Upper lobe of left lung (tissue), 6 donors: ENCODE data around the gene TMEFF1. TPM values are rescaled to one million over a fixed set of nuclear protein-coding genes. Genes with fewer than 3 reads are reported as not detected.

Experiments used
- ATAC-seq, 2 donors: fragments of 200-7000 bp; cut with Tn5 transposase; one replicate each; pipeline ENCODE4 v1.9.1; 2022; ENCODE audit warnings: mild to moderate bottlenecking in 2 of 2, moderate library complexity in 2 of 2; ENCODE audit not compliant: low FRiP score in 2 of 2
- DNase-seq, 2 donors: peaks; one replicate each; pipeline ENCODE4 v3.0.0-alpha.2; 2019 to 2020
- H3K27ac ChIP-seq, 4 donors: fragments of 200-600 bp; sonication (generic); one replicate each; pipeline ENCODE4 v1.5.1; 2016 to 2019
- H3K27me3 ChIP-seq, 4 donors: fragments of 200-600 bp; sonication (generic); one replicate each; pipeline ENCODE4 v1.5.1; 2017 to 2019
- H3K36me3 ChIP-seq, 4 donors: fragments of 200-600 bp; sonication (generic); one replicate each; pipeline ENCODE4 v1.5.1; 2016 to 2019
- H3K4me1 ChIP-seq, 4 donors: fragments of 200-600 bp; sonication (generic); one replicate each; pipeline ENCODE4 v1.5.1; 2018 to 2019
- H3K4me3 ChIP-seq, 4 donors: fragments of 200-600 bp; sonication (generic); one replicate each; pipeline ENCODE4 v1.5.1; 2017 to 2019; ENCODE audit warnings: mild to moderate bottlenecking in 2 of 4, moderate library complexity in 1 of 4
- H3K9me3 ChIP-seq, 4 donors: fragments of 200-600 bp; sonication (generic); one replicate each; pipeline ENCODE4 v1.5.1; 2018 to 2019
- CTCF ChIP-seq, 6 experiments: fragments of 450-650 bp in 4 of 6; fragments of 200-600 bp in 2 of 6; sonication (generic) in 2 of 6; IDR thresholded peaks; one replicate each; pipeline ENCODE4 v1.5.1; 2016 to 2019; ENCODE audit warnings: antibody characterized with exemption in 6 of 6
- EP300 ChIP-seq, 4 donors: sonication (generic); formaldehyde crosslinking; IDR thresholded peaks; one replicate each; pipeline ENCODE4 v1.5.1; 2017; ENCODE audit warnings: antibody characterized with exemption in 4 of 4, control low read depth in 2 of 4
- POLR2A ChIP-seq, 4 donors: fragments of 450-650 bp; IDR thresholded peaks; one replicate each; pipeline ENCODE4 v1.5.1; 2016 to 2017; ENCODE audit warnings: antibody characterized with exemption in 4 of 4, mild to moderate bottlenecking in 2 of 4
- POLR2AphosphoS5 ChIP-seq, 2 donors: sonication (generic); formaldehyde crosslinking; IDR thresholded peaks; one replicate each; pipeline ENCODE4 v1.5.1; 2017; ENCODE audit warnings: antibody characterized with exemption in 2 of 2
- WGBS, 2 donors: methylation state at CpG; one replicate each; pipeline ENCODE4 v1.1.5; 2017 to 2018; 5-methylcytosine and 5-hydroxymethylcytosine counted together
- total RNA-seq, 6 donors: library from RNA; depleted of rRNA in 4 of 6; stranded (reverse); fragments of >200 nt in 4 of 6; gene quantifications; one replicate each; pipeline versions ENCODE4 v1.1.0 to v1.2.1, GENCODE V29; 2016 to 2021
- donor health status: DM: no; HTN: no; CAD: no; lungs with moderate emphysema.
- donor health status: DM: no; HTN: yes; CAD: no; lungs with severe emphysema.

Gene TMEFF1
- total RNA-seq, 6 donors from 2014 or later = 0.11 to 0.30 (median 0.18) TPM; not detected in 2

GRCh38 chr9:100447041-100447440, 25.9 kb upstream of the TMEFF1 start:
- DNase-seq (no peak), ATAC-seq (no peak)
- TF ChIP-seq POLR2AphosphoS5 (IDR thresholded peaks at IDR 0.05) (no peak), POLR2A (IDR thresholded peaks at IDR 0.05) (no peak), CTCF (IDR thresholded peaks at IDR 0.05) (no peak), EP300 (IDR thresholded peaks at IDR 0.05) (no peak)
- no peaks in the 10 kb centered on the region for H3K9me3 ChIP-seq
- no peak overlapping the region for H3K27ac ChIP-seq
- peaks cover 0 to 25% (median 0%) of the 10 kb centered on the region in 4 donors for H3K36me3 ChIP-seq
- H3K4me1 ChIP-seq = peaks cover 0 to 13% (median 3%) of the 10 kb centered on the region in 4 donors
- no peak overlapping the region for H3K4me3 ChIP-seq
- no peaks in the 10 kb centered on the region for H3K27me3 ChIP-seq

GRCh38 chr9:100448266-100448665, 24.7 kb upstream of the TMEFF1 start:
- DNase-seq (no peak), ATAC-seq (no peak)
- peaks cover 0 to 13% (median 3%) of the 10 kb centered on the region in 4 donors for H3K4me1 ChIP-seq
- no peaks in the 10 kb centered on the region for H3K27me3 ChIP-seq
- peaks cover 0 to 28% (median 0%) of the 10 kb centered on the region in 4 donors for H3K36me3 ChIP-seq
- H3K27ac ChIP-seq = no peak overlapping the region
- TF ChIP-seq EP300 (IDR thresholded peaks at IDR 0.05) = no peak
- TF ChIP-seq POLR2A (IDR thresholded peaks at IDR 0.05) = no peak
- no peak for TF ChIP-seq POLR2AphosphoS5 (IDR thresholded peaks at IDR 0.05)
- TF ChIP-seq CTCF (IDR thresholded peaks at IDR 0.05) = no peak
- 95 to 100% methylated on average over 2 of the region's 2 CpGs for WGBS, 2 donors
- H3K9me3 ChIP-seq = no peaks in the 10 kb centered on the region
- no peak overlapping the region for H3K4me3 ChIP-seq

DNA sequence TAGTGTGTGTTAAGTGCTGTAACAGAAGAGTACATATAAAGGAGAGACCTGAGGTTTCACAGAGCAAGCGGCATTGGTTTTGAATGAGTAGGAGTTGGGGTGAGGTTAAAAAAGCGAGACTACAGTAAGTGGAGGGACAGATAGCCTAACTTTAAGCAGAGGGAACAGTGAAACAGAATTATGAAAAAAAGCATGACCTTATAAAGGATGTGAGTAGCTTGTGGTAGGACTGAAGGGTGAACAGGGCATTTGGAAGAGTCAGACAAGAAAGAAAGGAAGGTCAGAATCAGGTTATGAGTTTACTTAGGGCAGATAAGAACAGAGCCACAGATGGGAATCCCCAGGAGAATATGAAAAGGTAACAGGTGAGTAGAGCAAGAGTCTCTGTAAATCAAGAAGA, 23.5 kb upstream of the TMEFF1 start:
- Histone ChIP-seq H3K4me3 (no peak overlapping the region), H3K9me3 (no peaks in the 10 kb centered on the region), H3K36me3 (peaks cover 0 to 33% (median 0%) of the 10 kb centered on the region in 4 donors), H3K27me3 (no peaks in the 10 kb centered on the region), H3K4me1 (peaks cover 0 to 3% (median 0%) of the 10 kb centered on the region in 4 donors), H3K27ac (no peak overlapping the region)
- no peak for TF ChIP-seq CTCF (IDR thresholded peaks at IDR 0.05)
- TF ChIP-seq EP300 (IDR thresholded peaks at IDR 0.05) = no peak
- TF ChIP-seq POLR2AphosphoS5 (IDR thresholded peaks at IDR 0.05) = no peak
- TF ChIP-seq POLR2A (IDR thresholded peaks at IDR 0.05) = no peak
- ATAC-seq = no peak
- no peak for DNase-seq
- WGBS, 2 donors = 95 to 100% methylated on average over 2 of the region's 2 CpGs

- WGBS, 2 donors = 85 to 100% methylated on average over 2 of the region's 2 CpGs
- Histone ChIP-seq H3K27me3 (no peaks in the 10 kb centered on the region), H3K27ac (no peak overlapping the region), H3K36me3 (peaks cover 0 to 30% (median 0%) of the 10 kb centered on the region in 4 donors), H3K9me3 (no peaks in the 10 kb centered on the region), H3K4me1 (no peaks in the 10 kb centered on the region), H3K4me3 (no peak overlapping the region)
- ATAC-seq (no peak), DNase-seq (no peak)
- no peak for TF ChIP-seq POLR2AphosphoS5 (IDR thresholded peaks at IDR 0.05)
- no peak for TF ChIP-seq CTCF (IDR thresholded peaks at IDR 0.05)
- TF ChIP-seq POLR2A (IDR thresholded peaks at IDR 0.05) = no peak
- TF ChIP-seq EP300 (IDR thresholded peaks at IDR 0.05) = no peak
Measured at GRCh38 chr9:100452894-100453293, 20.1 kb upstream of the TMEFF1 start.

DNA sequence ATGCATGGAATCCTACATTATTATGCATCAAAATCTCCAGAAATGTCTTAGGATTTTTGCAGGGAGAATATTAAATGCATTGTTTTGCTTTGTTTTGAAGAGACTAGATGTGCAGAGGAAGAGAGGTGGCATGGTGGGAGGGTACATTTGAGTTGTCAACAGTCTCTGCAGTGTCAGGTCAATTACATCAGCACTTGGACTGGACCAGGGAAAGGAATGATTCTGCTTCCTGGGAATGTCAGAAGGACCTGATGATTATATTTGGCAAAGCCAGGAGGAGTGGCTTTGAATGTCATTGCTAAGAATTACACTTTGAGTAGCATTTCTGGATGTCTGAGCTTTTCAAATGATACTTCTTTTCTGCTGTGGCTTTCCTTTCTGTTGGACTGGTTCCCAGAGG, 17.5 kb upstream of the TMEFF1 start:
- peaks cover 0 to 30% (median 0%) of the 10 kb centered on the region in 4 donors for H3K36me3 ChIP-seq
- H3K27ac ChIP-seq = no peak overlapping the region
- no peak for ATAC-seq
- H3K4me3 ChIP-seq = no peak overlapping the region
- TF ChIP-seq POLR2A (IDR thresholded peaks at IDR 0.05) (no peak), POLR2AphosphoS5 (IDR thresholded peaks at IDR 0.05) (no peak), CTCF (IDR thresholded peaks at IDR 0.05) (no peak), EP300 (IDR thresholded peaks at IDR 0.05) (no peak)
- no peaks in the 10 kb centered on the region for H3K9me3 ChIP-seq
- no peak for DNase-seq
- no peaks in the 10 kb centered on the region for H3K4me1 ChIP-seq
- H3K27me3 ChIP-seq = no peaks in the 10 kb centered on the region
